ENCODE measurements around the gene STK11.

DNA sequence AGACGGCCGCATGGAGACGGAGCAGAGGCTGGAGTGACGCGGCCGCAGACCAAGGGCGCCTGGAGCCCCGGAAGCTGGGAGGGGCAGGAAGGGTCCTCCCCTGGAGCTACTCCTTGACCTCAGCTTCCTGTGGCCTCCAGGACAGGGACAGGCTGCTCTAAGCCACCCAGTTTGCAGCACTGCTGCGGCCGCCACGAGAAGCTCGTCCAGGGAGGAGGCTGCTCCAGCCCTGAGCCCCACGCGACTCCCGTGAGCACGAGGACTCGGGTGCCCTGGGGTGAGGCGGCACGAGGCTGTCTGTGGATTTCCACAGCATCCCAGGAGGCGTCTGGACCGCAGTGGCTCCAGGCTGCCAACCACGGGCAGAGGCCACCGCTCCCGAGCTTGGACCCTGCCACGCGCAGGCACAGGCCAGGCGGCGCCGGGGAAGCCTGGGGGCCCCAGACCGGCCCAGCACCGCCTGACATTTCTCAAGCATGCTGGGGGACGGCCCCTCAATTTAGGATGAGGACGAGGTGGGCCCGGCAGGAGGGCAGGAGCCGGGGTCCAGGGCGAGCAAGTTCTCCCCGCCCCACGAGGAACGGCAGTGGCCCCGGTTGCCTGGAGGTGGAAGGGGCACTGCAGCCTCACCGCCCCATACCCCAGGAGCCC, 42.2 kb upstream of the STK11 start:
- no peak for TF ChIP-seq FOXM1 (IDR thresholded peaks at IDR 0.05; ENCODE audit: borderline replicate concordance)
- no peak for TF ChIP-seq FOXA1 (IDR thresholded peaks at IDR 0.05)

Data from HEK293T (cell line).